IMR-90 (cell line): Measurements from ENCODE around the gene CAPZA1.

Experiments
- CTCF ChIP-seq: conservative IDR thresholded peaks from 2 replicates; pipeline ENCODE4 v1.5.1; 2012; ENCODE audit warnings: mild to moderate bottlenecking, low read depth, low read length, improper control_type of control experiment
- FOS ChIP-seq: fragments of 150-350 bp; IDR thresholded peaks from 2 replicates; pipeline ENCODE4 v1.6.1; 2016; ENCODE audit warnings: low read depth, low read length
- MAZ ChIP-seq: IDR thresholded peaks from 2 replicates; pipeline ENCODE4 v1.6.1; 2012; ENCODE audit warnings: low read depth, mild to moderate bottlenecking, low read length, improper control_type of control experiment, moderate library complexity, borderline replicate concordance
- MXI1 ChIP-seq: IDR thresholded peaks from 2 replicates; pipeline ENCODE4 v1.6.1; 2012; ENCODE audit warnings: low read depth, mild to moderate bottlenecking, low read length, moderate library complexity, borderline replicate concordance
- NFE2L2 ChIP-seq: fragments of 150-350 bp; IDR thresholded peaks from 2 replicates; pipeline ENCODE4 v1.6.1; 2016; ENCODE audit warnings: low read depth, mild to moderate bottlenecking, low read length
- POLR2A ChIP-seq: IDR thresholded peaks from 2 replicates; pipeline ENCODE4 v1.6.1; 2012; ENCODE audit warnings: mild to moderate bottlenecking, low read depth, low read length
- RAD21 ChIP-seq: IDR thresholded peaks from 2 replicates; pipeline ENCODE4 v1.6.1; 2012; ENCODE audit warnings: low read length, improper control_type of control experiment
- SMC3 ChIP-seq: fragments of 150-350 bp; IDR thresholded peaks from 2 replicates; pipeline ENCODE4 v1.6.1; 2016; ENCODE audit warnings: low read depth, mild to moderate bottlenecking, antibody characterized with exemption, low read length, moderate library complexity

DNA sequence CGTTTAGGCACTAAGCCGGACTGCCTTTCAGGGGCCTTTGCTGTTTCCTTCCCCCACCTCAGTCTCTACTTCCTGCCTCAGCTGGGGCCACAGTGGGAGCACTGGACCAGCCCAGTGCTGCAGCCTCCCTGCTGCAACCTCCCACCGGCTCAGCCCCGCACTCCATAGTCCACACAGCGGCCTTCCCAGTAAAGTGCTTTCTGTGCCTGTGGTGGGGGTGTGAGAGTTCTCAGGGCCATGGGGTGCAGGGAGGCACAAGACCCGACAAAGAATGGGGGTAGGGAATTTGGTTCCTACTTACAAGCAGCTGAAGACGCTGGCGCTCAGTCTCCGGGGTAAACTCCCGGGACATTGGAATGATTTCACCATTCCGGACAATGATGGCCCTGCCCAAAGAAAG, 92.0 kb downstream of the CAPZA1 start:
- TF ChIP-seq CTCF (no peak), NFE2L2 (no peak), POLR2A (no peak), RAD21 (no peak), MAZ (no peak), MXI1 (no peak), FOS (no peak), SMC3 (no peak)
